Mesothelial cell of epicardium (in vitro differentiated cells): Measurements from ENCODE around the gene CDH15. TPM values are rescaled to one million over a fixed set of nuclear protein-coding genes. Genes with fewer than 3 reads are reported as not detected.

Experiments
- DNase-seq, 2 experiments: peaks; one replicate each; pipeline ENCODE4 v3.0.0; 2021; ENCODE audit warnings: low spot score in 2 of 2; ENCODE audit not compliant: unreplicated experiment in 2 of 2
- H3K27ac Mint-ChIP-seq: 2 replicates; pipeline ENCODE4 v1.8.0; 2021; ENCODE audit warnings: mixed read lengths
- H3K27me3 Mint-ChIP-seq: 2 replicates; pipeline ENCODE4 v1.8.0; 2021; ENCODE audit warnings: low read depth, mixed read lengths
- H3K36me3 Mint-ChIP-seq: 2 replicates; pipeline ENCODE4 v1.8.0; 2021; ENCODE audit warnings: mixed read lengths
- H3K4me1 Mint-ChIP-seq: 2 replicates; pipeline ENCODE4 v1.8.0; 2021; ENCODE audit warnings: mixed read lengths
- H3K4me3 Mint-ChIP-seq: 2 replicates; pipeline ENCODE4 v1.8.0; 2021; ENCODE audit warnings: mild to moderate bottlenecking, moderate library complexity, mixed read lengths
- H3K9me3 Mint-ChIP-seq: 2 replicates; pipeline ENCODE4 v1.8.0; 2021; ENCODE audit warnings: mixed read lengths
- total RNA-seq: library from RNA; stranded (reverse); gene quantifications from 3 replicates; pipeline ENCODE4 v1.2.1, GENCODE V29; 2021
- TF ChIP-seq, protein P1 (sequence below): fragments of 200-600 bp; sonication (generic); IDR thresholded peaks from one replicate; pipeline ENCODE4 v1.5.0; 2021; ENCODE audit warnings: antibody characterized with exemption; ENCODE audit not compliant: unreplicated experiment

The CDH15 gene
- total RNA-seq, 1 donor from 2014 or later: 0.18 TPM

DNA sequence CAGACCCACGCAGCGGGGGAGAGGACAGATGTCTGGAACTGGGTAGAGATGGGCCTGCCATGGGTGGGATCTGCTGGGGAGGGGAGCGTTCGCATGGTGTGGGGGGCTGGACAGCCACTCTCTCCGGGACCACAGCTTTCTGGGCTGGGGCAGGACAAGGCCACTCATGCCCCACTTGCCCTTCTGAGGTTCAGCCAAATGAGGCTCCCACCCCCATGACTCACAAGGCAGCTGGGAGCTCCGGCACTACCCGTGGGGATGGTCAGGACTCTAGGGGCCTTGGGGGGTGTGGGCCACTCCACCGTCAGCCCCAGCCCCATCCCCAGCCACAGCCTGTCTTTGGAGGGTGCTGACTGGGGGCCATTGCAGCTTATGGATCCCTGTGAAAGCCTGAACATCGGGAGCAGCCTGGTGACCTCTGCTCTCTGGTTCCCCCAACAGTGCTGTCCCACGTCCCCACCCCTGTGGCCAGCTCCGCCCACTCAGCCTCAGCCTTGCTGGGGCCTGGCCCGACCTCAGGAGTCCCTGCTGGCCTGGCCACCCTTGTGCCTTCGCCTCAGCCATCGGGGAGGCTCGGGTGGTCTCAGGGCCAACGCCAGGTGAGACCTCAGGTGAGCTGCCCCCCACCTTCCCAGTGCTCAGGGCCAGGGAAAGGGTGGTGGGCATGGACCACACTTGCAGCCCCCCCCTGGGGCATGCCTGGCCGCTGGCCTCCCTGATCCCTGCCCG lies 4.7 kb upstream of the CDH15 start:
- H3K27me3 Mint-ChIP-seq: peaks cover 19% of the 10 kb centered on the region
- H3K9me3 Mint-ChIP-seq: no peaks in the 10 kb centered on the region
- DNase-seq: no peak
- TF ChIP-seq, protein P1, sequence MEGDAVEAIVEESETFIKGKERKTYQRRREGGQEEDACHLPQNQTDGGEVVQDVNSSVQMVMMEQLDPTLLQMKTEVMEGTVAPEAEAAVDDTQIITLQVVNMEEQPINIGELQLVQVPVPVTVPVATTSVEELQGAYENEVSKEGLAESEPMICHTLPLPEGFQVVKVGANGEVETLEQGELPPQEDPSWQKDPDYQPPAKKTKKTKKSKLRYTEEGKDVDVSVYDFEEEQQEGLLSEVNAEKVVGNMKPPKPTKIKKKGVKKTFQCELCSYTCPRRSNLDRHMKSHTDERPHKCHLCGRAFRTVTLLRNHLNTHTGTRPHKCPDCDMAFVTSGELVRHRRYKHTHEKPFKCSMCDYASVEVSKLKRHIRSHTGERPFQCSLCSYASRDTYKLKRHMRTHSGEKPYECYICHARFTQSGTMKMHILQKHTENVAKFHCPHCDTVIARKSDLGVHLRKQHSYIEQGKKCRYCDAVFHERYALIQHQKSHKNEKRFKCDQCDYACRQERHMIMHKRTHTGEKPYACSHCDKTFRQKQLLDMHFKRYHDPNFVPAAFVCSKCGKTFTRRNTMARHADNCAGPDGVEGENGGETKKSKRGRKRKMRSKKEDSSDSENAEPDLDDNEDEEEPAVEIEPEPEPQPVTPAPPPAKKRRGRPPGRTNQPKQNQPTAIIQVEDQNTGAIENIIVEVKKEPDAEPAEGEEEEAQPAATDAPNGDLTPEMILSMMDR: no peak
- H3K36me3 Mint-ChIP-seq: no peaks in the 10 kb centered on the region
- H3K4me1 Mint-ChIP-seq: peaks cover 11% of the 10 kb centered on the region
- no peak overlapping the region for H3K4me3 Mint-ChIP-seq
- no peak overlapping the region for H3K27ac Mint-ChIP-seq

DNA sequence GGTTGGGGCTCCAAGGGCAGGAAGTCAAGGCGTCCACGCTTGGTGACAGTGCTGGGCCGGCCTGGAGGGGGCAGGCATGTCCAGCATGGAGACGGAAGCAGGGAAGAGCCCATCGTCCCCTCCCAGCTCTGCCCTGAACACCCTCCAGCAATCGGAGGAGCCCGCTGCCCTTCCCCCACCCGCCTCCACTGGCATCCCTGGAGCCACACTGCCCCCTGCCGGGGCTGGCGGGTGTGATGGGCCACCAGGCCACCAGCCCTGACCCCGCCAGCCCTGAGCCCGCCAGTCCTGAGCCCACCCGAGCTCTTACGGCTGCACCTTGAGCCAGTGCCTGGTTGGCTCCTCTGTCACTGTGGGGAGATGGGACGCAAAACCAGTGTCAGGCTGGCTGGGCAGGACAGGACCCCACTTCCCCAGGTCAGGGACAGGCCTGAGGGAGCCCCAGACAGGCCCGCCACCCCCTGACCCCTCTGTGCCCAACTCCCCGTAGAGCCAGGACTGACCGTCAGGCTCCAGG lies 4.1 kb upstream of the CDH15 start:
- Mint-ChIP-seq H3K4me1 (peaks cover 12% of the 10 kb centered on the region), H3K27ac (no peak overlapping the region), H3K36me3 (no peaks in the 10 kb centered on the region), H3K27me3 (peaks cover 18% of the 10 kb centered on the region), H3K9me3 (no peaks in the 10 kb centered on the region), H3K4me3 (no peak overlapping the region)
- DNase-seq: peak; percentile 84 to 94
- TF ChIP-seq, protein P1: peak; percentile 77

DNA sequence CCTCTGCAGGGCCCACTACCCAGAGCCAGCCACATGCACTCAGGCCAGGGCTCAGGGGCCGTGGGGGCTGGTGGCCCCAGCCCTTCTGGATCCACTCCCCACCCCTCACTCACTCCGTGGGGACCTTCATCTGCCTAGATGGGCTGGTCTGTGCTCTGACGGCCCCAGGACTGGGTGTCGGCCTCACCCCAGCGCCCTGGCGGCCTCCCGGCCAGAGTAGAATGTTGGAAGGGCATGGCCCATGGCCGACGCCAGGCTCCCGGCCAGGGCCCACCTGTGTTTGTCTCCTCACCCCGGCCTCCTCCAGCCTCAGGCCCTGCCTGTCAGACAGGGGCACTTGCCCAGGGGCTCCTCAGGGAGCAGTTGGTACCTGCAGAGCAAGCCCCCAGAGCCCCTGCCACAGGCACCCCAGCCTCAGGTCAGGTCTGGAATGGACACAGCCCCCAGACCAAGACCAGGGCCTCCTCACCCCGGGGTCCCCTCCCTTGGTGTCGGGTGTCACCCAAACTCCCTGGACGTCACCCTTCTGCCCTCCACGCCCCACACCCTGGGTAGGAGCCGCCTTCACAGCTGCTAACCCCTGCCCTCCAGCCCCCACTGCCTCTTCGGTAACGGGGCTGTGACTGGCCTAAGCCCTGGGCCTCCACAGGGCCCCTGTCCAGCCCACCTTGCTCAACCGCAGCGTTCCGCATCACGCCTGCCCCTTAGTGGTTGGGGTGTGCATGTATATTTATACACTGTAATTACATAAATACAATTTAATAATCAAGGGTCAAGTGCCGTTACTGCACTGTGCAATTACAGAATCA lies 3.0 kb upstream of the CDH15 start:
- TF ChIP-seq, protein P1: peak; percentile 19
- H3K9me3 Mint-ChIP-seq: no peaks in the 10 kb centered on the region
- H3K4me3 Mint-ChIP-seq: no peak overlapping the region
- H3K36me3 Mint-ChIP-seq: no peaks in the 10 kb centered on the region
- peaks cover 19% of the 10 kb centered on the region for H3K4me1 Mint-ChIP-seq
- H3K27ac Mint-ChIP-seq: no peak overlapping the region
- H3K27me3 Mint-ChIP-seq: peaks cover 24% of the 10 kb centered on the region
- no peak for DNase-seq

DNA sequence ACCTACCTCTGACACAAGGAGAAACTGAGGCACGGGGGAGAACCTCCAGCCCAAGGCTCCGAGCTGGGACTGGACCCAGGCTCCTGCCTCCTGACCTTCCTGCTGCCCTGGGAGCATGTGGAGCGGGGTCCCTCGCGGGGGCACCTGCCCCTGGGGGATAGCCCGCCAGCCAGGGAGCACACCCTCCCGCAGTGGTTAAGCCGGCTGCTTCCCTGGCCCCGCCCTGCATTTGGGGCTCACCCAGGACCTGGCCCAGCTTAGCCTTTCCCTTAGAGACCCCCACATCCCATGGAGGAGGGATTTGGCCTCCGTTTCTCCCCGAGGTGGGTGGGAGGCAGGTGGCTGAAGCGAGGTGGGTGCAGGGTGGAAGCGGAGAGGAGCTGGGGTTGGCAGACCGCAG lies 1.8 kb upstream of the CDH15 start:
- H3K27me3 Mint-ChIP-seq: peaks cover 24% of the 10 kb centered on the region
- H3K36me3 Mint-ChIP-seq: no peaks in the 10 kb centered on the region
- no peak overlapping the region for H3K4me3 Mint-ChIP-seq
- TF ChIP-seq, protein P1: no peak
- peaks cover 14% of the 10 kb centered on the region for H3K4me1 Mint-ChIP-seq
- no peak overlapping the region for H3K27ac Mint-ChIP-seq
- DNase-seq: no peak
- no peaks in the 10 kb centered on the region for H3K9me3 Mint-ChIP-seq

DNA sequence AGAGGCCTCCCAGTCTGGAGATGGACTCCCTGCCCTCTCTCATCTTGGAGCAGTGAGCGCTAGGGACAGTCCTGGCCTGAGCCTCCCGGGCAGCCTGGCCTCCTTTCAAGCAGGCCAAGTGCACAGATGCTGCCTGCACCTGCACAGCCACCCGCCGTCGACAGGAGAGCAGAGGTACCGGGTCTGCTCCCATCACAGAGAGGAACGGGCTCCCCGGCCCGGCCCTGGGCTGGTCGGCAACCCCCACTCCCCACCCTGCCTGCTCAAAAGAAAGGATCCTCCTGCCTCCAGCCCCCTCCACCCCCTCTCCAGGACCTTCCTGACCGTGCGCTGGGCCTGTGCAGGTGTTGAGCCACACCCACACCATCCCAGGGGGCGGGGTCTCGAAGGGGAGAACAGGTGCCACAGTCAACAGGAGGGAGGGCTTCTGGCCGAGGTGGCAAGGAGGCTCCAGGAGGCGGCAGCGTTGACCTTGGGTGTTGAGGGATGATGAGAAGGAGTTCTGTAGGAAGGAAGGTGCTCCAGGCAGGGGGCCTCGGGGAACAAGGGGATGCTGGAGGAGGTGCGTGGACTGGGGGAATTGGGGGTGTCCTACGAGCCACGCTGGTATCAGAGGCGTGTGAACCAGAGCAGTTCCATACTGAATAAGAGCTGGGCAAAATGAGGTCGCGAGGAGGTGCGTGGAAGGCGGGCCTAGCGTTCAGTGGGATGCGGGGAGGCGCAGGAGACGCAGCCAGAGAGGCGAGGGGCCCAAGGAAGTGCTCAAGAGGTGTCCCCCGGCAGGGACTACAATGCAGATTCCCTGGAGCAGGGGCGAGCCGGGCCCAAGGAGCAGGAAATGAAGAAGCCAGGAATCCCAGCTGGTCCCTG lies 967 bp upstream of the CDH15 start:
- TF ChIP-seq, protein P1: no peak
- no peak overlapping the region for H3K27ac Mint-ChIP-seq

More for the DNA sequence above, 967 bp upstream of the CDH15 start:
- peak overlapping the region; percentile 56 for H3K4me3 Mint-ChIP-seq
- H3K36me3 Mint-ChIP-seq: no peaks in the 10 kb centered on the region
- peaks cover 24% of the 10 kb centered on the region for H3K27me3 Mint-ChIP-seq
- H3K9me3 Mint-ChIP-seq: no peaks in the 10 kb centered on the region
- DNase-seq: no peak
- peaks cover 14% of the 10 kb centered on the region for H3K4me1 Mint-ChIP-seq
